HG03108 (cell line): ENCODE data around the gene L3MBTL4.

Experiments
- ATAC-seq: cut with Tn5 transposase; IDR thresholded peaks from one replicate; pipeline ENCODE4 v1.9.1; 2021; ENCODE audit warnings: moderate library complexity; ENCODE audit not compliant: unreplicated experiment

L3MBTL4 gene

DNA sequence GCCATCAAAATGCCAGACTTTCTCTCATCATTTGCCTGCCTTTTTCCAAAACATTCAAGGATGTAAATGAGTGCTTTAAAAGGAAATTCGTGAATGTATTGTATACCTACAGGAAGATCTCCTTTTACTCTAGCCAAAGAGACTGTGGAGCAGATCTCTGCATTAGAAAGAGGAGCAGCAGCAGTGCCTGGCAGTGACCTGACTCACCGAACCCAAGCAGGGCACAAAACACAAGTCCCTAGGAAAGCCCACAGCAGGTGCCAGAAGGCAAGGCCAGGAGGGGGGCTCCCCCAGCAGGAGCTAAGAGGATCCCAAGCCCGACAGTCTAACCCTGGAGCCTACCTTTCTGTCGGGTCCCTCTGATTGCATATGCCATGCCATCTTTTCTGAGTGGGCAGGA, 47.9 kb downstream of the L3MBTL4 start:
- no peak for ATAC-seq

DNA sequence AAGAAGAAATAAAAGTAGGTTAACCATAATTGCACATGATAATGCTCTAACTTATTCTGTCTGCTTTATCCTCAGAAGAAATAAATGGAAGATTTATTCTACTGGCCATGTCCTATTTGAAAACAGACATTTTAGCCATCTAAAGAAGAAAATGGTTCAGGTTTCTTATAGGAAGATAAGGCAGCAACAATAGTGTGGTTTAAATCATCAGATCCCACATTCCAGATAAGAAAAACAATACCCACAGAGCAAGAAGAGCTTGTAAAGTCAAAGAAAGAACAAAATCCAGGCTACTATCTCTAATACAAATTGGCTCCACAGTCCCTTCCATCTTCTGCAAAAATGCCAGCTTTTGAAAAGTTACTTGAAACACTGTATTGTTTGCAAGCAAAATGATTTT, 49.3 kb downstream of the L3MBTL4 start:
- ATAC-seq: no peak

DNA sequence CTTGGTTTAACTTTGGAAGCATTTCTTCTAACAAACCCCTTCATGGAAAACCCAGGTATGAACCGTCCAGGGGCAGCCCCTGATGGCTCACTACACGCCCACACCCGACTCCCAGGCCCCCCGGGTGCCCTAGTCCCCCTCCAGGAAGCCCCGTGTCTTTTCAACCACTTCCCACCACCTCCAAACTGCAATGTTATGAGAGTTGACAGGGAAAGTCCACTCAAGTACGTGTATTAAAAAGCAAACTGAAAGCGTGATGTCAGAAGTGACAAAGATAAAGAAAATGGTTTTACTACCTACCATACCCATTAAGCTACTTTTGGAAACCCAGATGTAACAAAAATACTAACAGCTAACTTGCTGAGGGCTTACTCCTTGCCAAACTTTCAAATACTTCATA, 51.5 kb downstream of the L3MBTL4 start:
- peak; percentile 51 for ATAC-seq

DNA sequence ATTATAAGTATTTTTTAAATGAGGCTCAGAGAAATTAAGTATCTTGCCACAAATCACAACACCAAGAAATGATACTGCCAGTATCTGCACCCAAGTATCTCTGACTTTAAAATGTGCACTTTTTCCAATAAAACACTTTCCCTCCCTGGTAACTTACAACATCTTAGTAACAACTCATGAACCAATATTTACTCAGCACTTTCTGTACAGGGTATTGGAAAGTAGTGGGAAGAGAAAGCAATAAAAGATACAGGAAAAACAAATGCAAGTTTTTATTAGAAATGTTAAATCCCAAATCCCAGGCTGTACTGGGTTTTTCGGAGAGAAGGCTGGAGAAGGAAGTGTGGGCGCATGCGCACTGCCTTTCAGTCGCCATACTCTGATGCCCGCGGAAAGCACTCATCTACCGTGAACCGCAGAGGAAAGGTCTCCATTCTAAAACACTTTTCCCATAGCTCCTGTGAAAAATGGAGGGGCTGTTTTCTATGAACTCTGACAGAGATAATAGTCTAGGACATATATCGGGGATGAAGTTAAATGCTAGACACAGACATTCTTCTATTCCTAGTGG, 52.1 kb downstream of the L3MBTL4 start:
- no peak for ATAC-seq

DNA sequence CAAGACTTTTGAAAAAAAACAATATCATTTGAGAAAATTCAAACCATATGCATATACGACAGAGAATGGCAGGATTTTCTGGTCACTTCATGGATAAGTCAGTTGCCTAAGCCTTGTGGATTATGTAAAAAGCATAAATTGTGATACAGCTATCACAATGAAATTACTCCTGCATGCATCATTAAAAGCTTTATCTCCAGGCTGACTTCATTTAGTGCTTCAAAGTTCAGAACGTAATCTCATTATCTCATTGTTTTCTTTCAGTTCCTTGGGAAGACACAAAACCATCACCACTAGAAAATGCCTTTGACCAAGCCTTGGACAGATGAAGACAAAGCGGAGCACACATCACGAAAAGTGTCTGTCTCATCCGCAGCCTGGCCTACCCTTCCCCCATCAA, 57.0 kb downstream of the L3MBTL4 start:
- ATAC-seq: no peak

DNA sequence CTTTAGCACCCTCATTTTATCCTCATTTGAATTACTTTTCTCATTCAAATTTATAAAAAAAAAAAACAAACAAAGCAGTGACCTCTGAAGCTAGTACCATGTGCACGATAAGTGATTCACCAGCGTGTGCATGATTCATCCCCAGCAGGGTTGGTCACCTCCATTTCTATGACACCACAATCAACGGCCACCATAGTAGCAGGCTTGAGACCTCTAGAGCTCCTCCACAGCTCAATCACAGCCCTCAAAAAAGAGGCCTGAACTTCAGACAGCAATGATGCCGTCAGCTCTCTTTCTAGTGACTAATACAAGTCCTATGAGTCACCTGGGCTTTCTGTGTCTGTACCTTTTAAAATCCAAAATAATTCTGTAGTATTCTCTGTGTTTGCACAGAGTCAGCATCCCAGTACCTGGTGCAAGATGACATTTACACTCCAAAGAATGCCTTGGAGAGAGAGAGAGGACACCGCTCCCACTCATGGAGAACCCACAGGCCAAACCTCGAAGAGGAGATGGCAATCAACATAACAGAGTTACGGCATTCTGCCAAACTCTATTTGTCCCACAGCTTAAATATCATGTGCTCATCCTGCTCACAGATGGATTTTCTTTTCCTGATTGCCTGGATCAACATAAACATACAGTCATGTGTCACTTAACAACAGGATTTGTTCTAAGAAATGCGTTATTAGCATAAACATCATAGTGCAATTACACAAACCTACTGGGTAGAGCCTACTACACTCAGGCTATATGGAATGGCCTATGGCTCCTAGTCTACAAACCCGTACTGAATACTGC, 58.7 kb downstream of the L3MBTL4 start:
- ATAC-seq: no peak

DNA sequence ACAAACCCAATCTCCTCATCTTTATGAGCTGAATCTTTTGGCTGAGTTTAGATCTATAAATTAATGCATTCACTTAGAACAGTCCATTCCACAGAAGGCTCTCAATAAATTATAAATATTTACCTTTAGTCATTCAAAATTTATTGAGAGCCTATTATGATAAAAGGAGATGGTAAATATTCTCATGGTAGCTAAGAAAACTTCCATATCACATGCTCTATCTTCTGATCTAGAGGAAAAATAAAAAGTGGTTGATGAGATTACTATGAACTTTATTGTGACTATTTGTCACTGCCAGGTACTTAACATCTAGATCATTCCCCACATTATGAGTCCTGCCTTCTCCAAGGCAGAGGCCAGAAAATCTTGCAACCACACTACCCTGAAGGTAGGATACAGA, 62.4 kb downstream of the L3MBTL4 start:
- no peak for ATAC-seq

DNA sequence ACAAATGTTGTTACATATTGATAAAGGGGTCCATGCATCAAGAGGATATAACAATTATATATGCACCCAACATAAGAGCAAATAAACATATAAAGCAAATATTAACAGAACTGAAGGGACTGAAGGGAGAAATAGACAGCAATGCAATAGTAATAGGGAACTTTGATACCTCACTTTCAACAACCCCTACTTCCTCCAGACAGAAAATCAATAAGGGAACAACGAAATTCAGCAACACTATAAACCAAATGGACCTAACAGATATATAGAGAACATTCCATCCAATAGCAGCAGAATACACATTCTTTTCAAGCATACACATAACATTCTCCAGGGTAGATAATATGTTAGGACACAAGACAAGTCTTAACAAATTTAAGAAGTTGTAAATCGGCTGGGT, 71.7 kb downstream of the L3MBTL4 start:
- no peak for ATAC-seq

DNA sequence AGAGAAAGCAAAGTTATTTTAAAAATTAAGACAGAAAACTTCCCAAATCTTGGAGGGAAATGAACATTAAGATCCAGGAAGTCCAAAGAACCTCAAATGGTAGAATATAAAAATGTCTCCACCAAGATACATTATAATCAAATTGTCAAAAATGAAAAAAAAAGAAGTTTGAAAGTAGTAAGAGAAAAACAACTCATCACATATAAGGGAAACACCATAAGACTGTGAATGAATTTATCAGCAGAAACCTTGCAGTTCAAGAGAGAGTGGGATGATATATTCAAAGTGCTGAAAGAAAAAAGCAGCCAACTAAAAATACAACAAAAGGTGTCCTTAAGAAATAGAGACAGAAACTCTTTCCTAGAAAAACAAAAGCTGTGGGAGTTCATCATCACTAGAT, 73.0 kb downstream of the L3MBTL4 start:
- no peak for ATAC-seq

DNA sequence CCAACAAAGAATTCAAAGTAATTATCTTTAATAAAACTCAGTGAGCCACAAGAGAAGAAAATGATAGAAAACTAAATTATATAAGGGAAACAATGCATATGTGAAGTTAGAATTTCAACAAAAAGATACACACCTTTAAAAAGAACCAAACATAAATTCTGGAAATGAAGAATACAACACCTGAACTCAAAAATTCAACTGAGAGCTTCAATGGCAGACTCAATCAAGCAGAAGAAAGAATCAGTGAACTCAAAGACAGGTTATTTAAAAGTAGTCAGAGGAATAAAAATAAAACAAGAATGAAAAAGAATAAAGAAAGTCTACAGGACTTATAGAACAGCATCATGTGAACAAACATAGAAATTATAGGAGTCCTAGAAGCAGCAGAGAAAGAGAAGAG, 73.4 kb downstream of the L3MBTL4 start:
- no peak for ATAC-seq

DNA sequence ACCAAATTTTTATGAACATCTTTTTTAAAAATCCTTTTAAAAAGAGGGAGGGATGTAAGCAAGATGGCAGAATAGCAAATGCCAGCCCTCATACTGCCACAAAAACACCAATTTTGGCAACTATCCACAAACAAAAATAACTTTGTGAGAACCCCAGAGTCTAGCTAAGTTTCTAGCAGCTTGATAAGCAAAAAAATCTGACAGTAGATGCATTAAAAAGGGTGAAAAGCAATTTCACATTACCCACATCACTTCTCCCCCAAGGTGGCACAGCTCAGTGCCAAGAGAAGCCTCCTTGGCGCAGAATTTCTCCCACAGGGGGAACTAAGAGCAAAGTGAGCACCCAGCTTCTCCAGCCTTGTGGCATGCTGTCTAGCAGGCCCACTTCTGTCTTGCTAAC, 74.6 kb downstream of the L3MBTL4 start:
- ATAC-seq: no peak

DNA sequence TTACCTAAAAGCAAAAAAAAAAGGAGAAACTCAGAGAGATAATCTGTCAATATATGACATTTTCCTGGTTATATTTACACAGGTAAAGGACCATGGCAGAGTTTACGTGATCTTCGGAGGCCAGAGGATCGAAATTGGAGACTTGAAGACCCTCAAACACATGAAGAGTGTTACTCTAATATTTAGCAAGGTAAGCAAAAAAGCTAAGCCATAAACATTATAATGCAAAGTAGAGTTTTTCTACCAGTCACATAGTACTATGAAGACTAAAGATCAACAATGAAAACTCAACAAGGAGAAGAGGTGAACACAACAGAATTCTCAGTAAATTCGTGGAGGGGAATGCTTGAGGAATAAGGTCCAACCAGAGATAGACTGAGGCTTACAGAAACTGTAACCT, 78.5 kb downstream of the L3MBTL4 start:
- no peak for ATAC-seq

DNA sequence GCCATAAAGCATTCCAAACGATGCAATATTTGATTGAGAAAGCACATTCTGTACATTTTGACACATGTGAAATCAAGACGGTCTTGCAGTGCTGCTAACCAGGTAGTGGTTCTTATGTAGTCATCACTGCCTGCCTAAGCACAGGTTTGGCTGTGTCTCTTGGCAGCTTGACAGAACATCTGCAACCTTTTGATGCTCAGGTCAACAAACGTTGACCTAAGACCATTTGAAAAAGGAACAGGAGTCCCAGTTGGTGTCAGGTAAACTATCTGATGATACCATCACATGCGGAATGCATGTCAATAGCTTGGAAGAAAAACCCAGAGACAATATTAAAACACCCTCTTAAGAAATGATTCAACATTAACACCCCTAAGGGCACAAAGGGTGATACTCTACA, 80.7 kb downstream of the L3MBTL4 start:
- no peak for ATAC-seq

DNA sequence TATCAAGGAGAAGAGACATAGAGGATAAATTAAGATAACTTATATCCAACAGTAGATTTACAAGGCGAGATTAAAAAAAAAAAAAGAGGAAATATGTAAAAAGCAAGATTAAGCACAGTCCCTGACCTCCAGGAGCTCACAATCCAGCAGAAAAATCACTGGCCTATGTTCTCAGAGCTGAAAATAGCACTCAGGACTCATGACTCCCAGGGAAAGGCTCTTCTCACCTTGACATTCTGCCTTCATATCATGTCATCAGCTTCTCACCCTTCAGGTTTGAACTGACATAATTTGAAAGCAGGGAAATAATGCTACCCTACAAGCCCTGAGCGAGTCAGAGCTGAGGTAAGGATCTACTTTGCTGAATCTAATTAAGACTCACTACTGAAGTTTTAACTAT, 82.8 kb downstream of the L3MBTL4 start:
- no peak for ATAC-seq

DNA sequence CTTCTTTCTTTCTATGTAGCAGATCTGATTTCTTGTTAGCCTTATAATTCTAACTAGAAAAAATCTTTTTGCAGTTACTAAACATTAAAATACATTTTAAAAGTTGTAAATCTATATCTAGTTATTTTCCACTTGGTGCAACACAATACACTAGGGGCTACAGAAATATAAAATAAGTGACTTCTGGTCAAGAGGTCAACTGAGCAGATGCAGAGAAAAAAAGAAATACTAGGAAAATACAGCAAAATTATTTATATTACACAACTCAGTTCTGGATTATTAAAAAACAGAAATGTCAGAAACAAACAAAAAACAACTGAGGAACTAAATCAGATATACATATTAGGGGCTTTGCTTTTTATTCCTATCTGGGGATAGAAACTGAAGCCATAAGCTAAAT, 83.9 kb downstream of the L3MBTL4 start:
- no peak for ATAC-seq

DNA sequence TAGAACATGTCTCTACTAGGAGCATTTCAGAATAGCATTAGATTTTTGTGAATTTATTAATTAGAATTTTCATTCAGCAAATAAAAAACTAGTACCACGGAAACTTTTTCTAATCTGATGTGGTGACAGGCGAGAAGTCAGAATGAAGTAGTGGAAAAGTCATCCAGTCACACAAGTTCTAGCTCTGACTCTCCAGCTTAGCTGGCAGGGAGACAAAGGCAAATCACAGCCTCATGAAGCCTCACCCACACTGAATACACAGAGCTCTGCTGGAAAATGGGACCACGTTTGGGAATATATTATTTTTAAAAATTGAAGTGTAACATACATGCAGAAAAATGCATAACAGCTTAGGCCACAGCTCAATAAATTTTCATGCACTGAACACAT, 86.1 kb downstream of the L3MBTL4 start:
- ATAC-seq: no peak

DNA sequence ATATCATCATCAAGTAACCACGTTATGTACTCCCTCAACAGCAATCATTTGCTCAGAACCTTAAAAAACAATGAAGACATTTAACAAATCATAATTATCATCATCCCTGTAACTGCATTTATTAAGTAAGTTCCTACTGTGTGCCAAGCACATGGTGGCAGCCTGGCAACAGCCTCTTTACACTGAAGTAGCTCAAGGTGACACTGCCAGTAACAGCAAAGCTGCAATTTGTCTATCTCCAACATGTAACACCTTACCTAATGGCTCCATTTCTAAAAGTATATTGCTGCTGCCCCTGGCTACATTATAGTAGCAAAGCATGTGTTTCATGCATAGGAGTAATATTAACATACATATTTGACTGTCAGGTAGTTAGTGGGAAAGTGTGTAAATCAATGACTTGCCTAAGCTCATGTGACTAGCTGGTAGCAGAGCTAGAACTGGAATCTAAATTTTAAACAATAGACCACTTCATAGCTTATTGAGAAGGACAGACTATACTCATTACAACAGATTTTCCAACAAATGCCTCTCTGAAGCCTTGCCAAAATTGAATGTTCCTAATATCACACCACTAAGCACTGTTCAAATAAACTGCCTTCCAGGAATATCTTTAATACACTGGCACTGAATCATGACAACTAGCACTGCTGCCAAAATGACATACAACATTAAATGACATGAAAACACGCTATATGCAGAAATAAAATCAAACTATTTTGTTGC, 86.7 kb downstream of the L3MBTL4 start:
- ATAC-seq: no peak

DNA sequence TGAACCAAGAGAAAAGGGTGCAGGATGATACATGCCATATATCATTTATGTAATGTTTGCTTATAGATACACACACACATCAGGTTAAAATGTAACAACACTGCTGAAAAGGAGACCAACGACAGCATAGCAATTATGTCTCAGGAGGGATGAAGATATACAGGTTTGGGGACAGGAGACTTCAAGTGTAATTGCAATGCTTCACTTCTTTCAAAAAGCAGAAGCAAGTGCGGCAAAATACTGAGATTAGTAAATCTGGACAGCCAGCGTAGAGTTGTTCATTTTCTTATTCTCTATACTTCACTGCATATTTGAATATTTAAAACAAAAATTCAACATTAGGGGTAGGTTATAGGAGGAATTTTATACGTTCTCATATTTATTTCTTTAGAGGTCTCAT, 87.2 kb downstream of the L3MBTL4 start:
- ATAC-seq: no peak

DNA sequence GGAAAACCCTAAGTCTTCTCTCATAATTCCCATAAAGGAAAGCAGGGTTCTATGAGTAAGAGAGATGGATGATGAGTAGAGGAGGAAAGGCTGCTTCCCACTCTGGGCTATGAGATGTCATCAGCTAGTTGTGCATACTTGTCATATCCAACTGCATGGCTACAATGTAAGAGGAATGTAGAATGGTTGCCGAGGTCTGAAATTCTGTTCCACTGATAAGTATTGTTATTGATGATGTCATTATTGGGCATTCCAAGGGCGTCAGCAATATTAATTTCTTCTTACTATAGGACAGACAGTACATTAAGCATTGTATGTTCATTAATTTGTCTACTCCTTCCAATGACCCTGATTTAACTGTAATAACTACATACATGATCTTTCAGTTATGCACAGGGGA, 88.1 kb downstream of the L3MBTL4 start:
- no peak for ATAC-seq

DNA sequence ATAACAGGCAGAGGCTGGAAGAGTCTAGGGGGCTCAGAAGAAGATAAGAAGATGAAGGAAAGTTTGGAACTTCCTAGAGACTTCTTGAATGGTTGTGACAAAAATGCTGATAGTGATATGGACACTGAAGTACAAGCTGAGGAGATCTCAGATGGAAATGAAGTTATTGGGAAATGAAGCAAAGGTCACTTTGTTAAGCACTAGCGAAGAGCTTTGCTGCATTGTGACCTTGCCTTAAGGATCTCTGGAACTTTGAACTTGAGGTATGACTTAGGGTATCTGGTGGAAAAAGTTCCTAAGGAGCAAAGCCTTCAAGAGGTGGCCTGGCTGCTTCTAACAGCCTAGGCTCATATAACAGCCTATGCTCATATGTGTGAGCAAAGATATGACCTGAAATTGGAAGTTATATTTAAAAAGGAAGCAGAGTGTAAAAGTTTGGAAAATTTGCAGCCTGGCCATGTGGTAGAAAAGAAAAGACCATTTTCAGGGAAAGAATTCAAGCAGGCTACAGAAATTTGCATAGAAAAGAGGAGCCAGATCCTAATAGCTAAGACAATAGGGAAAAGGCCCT, 91.3 kb downstream of the L3MBTL4 start:
- no peak for ATAC-seq

DNA sequence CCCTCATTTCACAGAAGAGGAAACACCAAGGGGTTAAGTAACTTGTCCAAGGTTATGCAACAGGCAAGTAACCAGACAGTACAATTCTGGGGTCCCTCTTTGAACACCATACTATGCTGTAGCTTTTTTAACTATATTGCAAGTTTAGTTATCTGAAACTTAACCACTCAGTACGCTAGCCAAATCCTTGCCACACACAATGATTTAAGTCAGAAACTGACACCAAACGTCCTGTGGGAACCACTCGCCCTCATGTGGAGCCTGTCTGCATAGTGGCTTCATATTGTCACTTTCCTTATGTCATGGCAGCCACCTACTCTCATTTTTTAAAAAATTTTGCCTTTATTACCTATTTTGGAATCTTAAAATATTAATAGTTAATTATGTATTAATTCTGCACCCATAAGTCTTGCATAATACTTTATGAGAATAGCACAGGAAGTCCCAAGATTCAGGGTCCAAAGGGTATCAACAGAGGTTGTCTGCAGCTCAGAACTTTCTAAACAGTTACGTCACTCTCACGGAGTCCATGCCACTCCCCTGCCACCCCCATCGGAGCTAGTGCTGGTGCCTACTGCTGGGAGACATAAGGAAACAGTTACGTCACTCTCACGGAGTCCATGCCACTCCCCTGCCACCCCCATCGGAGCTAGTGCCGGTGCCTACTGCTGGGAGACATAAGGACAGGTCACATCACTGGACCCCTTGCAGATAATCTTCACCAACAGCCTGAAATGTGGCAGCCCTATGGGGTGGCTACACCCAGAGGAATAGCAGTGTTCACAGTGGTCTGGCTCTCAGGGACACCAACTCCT, 99.0 kb downstream of the L3MBTL4 start:
- no peak for ATAC-seq
